Measurements from ENCODE around the gene EMX2.

The EMX2 gene

DNA sequence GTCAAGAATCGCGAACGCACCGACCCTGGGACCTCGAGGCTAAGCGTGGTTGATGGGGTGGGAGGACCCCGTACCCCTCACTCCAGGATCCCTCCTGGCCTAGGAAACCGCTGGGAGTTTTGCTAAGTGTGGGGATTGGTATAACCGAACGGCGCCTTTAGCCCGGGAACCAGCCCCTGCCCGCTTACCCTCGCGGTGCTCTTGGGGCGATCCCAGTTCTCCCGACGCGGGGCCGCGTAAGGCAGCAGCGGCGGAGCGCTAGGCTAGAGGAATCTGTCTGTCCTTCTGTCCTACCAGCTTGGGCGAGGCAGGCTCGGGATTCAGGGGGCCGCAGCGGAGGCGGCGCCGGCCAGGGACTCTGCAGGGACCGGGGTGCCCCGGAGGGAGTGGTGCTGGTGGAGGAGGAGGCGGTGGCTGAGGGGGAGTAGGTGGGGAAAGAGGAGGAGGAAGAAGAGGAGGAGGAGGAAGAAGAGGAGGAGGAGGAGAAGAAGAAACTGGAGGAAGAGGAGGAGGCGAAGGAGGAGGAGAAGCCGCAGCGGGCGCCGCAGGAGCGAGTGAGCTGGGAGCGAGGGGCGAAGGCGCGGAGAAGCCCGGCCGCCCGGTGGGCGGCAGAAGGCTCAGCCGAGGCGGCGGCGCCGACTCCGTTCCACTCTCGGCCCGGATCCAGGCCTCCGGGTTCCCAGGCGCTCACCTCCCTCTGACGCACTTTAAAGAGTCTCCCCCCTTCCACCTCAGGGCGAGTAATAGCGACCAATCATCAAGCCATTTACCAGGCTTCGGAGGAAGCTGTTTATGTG lies 439 bp upstream of the EMX2 start:
- Histone ChIP-seq H3K9ac (ENCODE audit: low read length) (no peak overlapping the region), H3K4me1 (ENCODE audit: insufficient read depth, low read length, severe bottlenecking) (no peaks in the 10 kb centered on the region), H2AFZ (ENCODE audit: low read length) (no peak overlapping the region), H3K4me2 (ENCODE audit: low read length) (no peak overlapping the region), H3K79me2 (ENCODE audit: insufficient read depth, low read length) (no peaks in the 10 kb centered on the region), H3K27me3 (ENCODE audit: insufficient read depth, low read length) (no peaks in the 10 kb centered on the region), H3K27ac (ENCODE audit: low read depth, low read length, poor library complexity, severe bottlenecking) (no peak overlapping the region), H3F3A (ENCODE audit: insufficient read depth, low read length) (no peaks in the 10 kb centered on the region), H3K9me3 (ENCODE audit: low read length) (no peaks in the 10 kb centered on the region), H3K9me2 (ENCODE audit: low read depth, low read length) (no peaks in the 10 kb centered on the region), H3K36me3 (ENCODE audit: insufficient read depth, low read length) (no peaks in the 10 kb centered on the region), H3K4me3 (ENCODE audit: low read depth, low read length, poor library complexity, severe bottlenecking) (no peak overlapping the region), H4K20me1 (ENCODE audit: insufficient read depth, low read length) (no peaks in the 10 kb centered on the region)
- TF ChIP-seq EZH2 (IDR thresholded peaks at IDR 0.05; ENCODE audit: borderline replicate concordance, low read length) (no peak), CTCF (IDR thresholded peaks at IDR 0.05; ENCODE audit: low read length) (no peak)

GRCh38 chr10:117543225-117544003 lies 868 bp downstream of the EMX2 start:
- Histone ChIP-seq H3K79me2 (ENCODE audit: insufficient read depth, low read length) (no peaks in the 10 kb centered on the region), H3K9me3 (ENCODE audit: low read length) (no peaks in the 10 kb centered on the region), H2AFZ (ENCODE audit: low read length) (no peak overlapping the region), H4K20me1 (ENCODE audit: insufficient read depth, low read length) (no peaks in the 10 kb centered on the region), H3K9ac (ENCODE audit: low read length) (no peak overlapping the region), H3K9me2 (ENCODE audit: low read depth, low read length) (no peaks in the 10 kb centered on the region), H3F3A (ENCODE audit: insufficient read depth, low read length) (no peaks in the 10 kb centered on the region), H3K27ac (ENCODE audit: low read depth, low read length, poor library complexity, severe bottlenecking) (no peak overlapping the region), H3K36me3 (ENCODE audit: insufficient read depth, low read length) (no peaks in the 10 kb centered on the region), H3K4me2 (ENCODE audit: low read length) (no peak overlapping the region), H3K4me3 (ENCODE audit: low read depth, low read length, poor library complexity, severe bottlenecking) (no peak overlapping the region), H3K27me3 (ENCODE audit: insufficient read depth, low read length) (no peaks in the 10 kb centered on the region), H3K4me1 (ENCODE audit: insufficient read depth, low read length, severe bottlenecking) (no peaks in the 10 kb centered on the region)
- TF ChIP-seq EZH2 (IDR thresholded peaks at IDR 0.05; ENCODE audit: borderline replicate concordance, low read length) (no peak), CTCF (IDR thresholded peaks at IDR 0.05; ENCODE audit: low read length) (no peak)

- Histone ChIP-seq H3K4me1 (ENCODE audit: insufficient read depth, low read length, severe bottlenecking) (no peaks in the 10 kb centered on the region), H3K9me2 (ENCODE audit: low read depth, low read length) (no peaks in the 10 kb centered on the region), H3K9me3 (ENCODE audit: low read length) (no peaks in the 10 kb centered on the region), H3K79me2 (ENCODE audit: insufficient read depth, low read length) (no peaks in the 10 kb centered on the region), H2AFZ (ENCODE audit: low read length) (no peak overlapping the region), H3K4me2 (ENCODE audit: low read length) (no peak overlapping the region), H3K27me3 (ENCODE audit: insufficient read depth, low read length) (no peaks in the 10 kb centered on the region; the same call in 1 of the 2 replicates), H3K4me3 (ENCODE audit: low read depth, low read length, poor library complexity, severe bottlenecking) (no peak overlapping the region), H3K27ac (ENCODE audit: low read depth, low read length, poor library complexity, severe bottlenecking) (no peak overlapping the region), H3K9ac (ENCODE audit: low read length) (no peak overlapping the region), H3K36me3 (ENCODE audit: insufficient read depth, low read length) (no peaks in the 10 kb centered on the region), H3F3A (ENCODE audit: insufficient read depth, low read length) (no peaks in the 10 kb centered on the region), H4K20me1 (ENCODE audit: insufficient read depth, low read length) (no peaks in the 10 kb centered on the region)
- TF ChIP-seq EZH2 (IDR thresholded peaks at IDR 0.05; ENCODE audit: borderline replicate concordance, low read length) (no peak), CTCF (IDR thresholded peaks at IDR 0.05; ENCODE audit: low read length) (no peak)
Measured at GRCh38 chr10:117544004-117544701, 1.6 kb downstream of the EMX2 start.

Measured in OCI-LY1 (cell line).